SU-DHL-6 (cell line): Measurements from ENCODE around the gene EBI3.

Experiments
- CTCF ChIP-seq: fragments of 200-600 bp; sonication (generic); IDR thresholded peaks from one replicate; pipeline ENCODE4 v1.5.1; 2017; ENCODE audit warnings: antibody characterized with exemption, mild to moderate bottlenecking, low read length, moderate library complexity; ENCODE audit not compliant: insufficient read depth, poor library complexity, severe bottlenecking
- EZH2phosphoT487 ChIP-seq: fragments of 200-600 bp; sonication (generic), shearing (Covaris generic); conservative IDR thresholded peaks from 2 replicates; pipeline ENCODE4 v1.6.1; 2018; ENCODE audit warnings: mild to moderate bottlenecking, antibody characterized with exemption, low read length, moderate library complexity, mixed read lengths

GRCh38 chr19:4197228-4197624 lies 32.1 kb upstream of the EBI3 start:
- TF ChIP-seq CTCF (no peak), EZH2phosphoT487 (no peak)
